ENCODE results near the gene PIK3CA.
"Not testable (repeated sequence)": the region's sequence is repeated elsewhere in the genome, so short reads cannot be mapped to it uniquely, and the experiment has no call there.

The PIK3CA gene

DNA sequence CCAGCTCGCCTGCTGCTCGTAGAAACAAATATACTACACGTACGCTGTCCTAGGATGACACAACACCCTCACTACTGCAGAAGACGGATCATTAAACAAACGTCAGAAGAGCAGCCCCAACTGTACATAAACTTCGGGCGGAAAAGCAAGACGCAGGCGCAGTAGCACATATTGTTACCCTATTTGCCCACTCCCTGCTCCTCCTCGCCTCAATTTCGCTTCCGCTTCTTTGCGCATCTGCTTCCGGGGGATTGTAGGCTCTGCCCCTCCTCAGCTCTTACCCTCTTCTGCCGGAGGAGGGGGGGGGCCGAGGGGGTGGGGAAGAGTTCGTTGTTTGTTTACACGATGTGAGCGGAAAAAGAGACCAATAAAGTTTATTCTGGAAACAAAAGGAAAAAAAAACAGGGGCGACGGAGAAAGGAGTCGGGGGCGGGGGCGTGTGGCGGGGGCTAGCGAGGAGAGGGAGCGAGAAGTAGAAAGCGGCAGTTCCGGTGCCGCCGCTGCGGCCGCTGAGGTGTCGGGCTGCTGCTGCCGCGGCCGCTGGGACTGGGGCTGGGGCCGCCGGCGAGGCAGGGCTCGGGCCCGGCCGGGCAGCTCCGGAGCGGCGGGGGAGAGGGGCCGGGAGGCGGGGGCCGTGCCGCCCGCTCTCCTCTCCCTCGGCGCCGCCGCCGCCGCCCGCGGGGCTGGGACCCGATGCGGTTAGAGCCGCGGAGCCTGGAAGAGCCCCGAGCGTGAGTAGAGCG is at the start of gene PIK3CA:
TSS of gene PIK3CA (plus strand) at position 485 of the 743 bp plus-strand sequence. CDS start 50,469 bp downstream, outside the sequence.
- Mint-ChIP-seq H3K36me3 (ENCODE audit: low read depth) (no peaks in the 10 kb centered on the region), H3K4me1 (ENCODE audit: low read depth) (peaks cover 42% of the 10 kb centered on the region), H3K4me3 (peak within 1 kb of the TSS; percentile 92), H3K27ac (peak within 1 kb of the TSS; percentile 95), H3K9me3 (no peaks in the 10 kb centered on the region), H3K27me3 (peaks cover 5% of the 10 kb centered on the region)

DNA sequence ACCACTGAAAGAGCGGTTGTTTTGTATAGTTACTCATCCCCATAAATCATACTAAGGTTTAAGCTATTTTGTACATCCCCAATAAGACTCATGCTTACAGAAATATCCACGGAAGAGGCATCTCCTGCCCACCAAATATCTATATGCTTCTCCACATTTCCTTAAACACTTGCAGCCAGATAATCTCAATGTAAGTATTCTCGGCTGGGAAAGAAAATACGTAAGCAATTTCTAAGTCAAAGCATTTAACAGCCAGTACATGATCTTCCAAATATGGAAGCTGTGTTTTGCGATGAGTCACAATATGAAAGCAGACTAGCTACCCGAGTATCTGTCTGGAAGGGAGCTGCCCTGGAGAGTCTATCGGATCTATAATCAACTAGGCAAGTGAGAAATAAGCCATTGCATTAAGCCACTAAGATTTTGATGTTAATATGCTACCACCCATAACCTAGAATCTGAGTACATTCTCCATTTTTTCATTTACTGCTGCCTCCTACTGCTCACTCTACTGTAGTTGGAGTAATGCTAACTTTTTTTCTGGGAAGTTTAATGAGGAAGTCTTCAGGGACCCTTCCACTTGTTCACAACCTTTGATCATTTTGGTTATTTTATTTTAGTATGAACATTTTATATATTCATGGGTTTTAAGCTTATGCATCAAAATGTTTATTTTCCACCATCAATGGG is 49.6 kb upstream of the PIK3CA start:
- H3K27ac Mint-ChIP-seq, result no peak overlapping the region

DNA sequence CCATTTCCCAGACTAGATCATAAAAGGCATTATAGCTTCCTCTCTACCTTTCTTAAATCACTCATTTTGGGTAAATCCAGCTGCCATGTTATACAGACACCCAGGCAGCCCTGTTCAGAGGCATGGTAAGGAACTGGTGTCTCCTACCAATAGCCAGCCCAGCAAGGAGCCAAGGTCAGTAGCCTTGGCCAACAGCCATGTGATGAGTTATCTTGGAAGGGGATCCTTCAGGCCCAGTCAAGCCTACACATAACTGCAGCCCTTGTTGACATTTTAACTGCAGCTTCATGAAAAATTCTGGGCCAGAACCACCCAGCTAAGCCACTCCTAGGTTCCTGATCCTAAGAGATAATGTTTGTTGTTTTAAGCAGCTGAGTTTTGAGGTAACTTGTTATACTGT is 47.5 kb upstream of the PIK3CA start:
- H3K27ac Mint-ChIP-seq, result no peak overlapping the region
- H3K4me1 Mint-ChIP-seq (ENCODE audit: low read depth), result no peaks in the 10 kb centered on the region
- peaks cover 4% of the 10 kb centered on the region for H3K27me3 Mint-ChIP-seq
- H3K36me3 Mint-ChIP-seq (ENCODE audit: low read depth), result no peaks in the 10 kb centered on the region
- no peaks in the 10 kb centered on the region for H3K9me3 Mint-ChIP-seq
- no peak overlapping the region for H3K4me3 Mint-ChIP-seq

More for the DNA sequence above, 49.6 kb upstream of the PIK3CA start:
- Mint-ChIP-seq H3K4me3 (no peak overlapping the region), H3K27me3 (peaks cover 4% of the 10 kb centered on the region), H3K9me3 (no peaks in the 10 kb centered on the region), H3K4me1 (ENCODE audit: low read depth) (no peaks in the 10 kb centered on the region), H3K36me3 (ENCODE audit: low read depth) (no peaks in the 10 kb centered on the region)

DNA sequence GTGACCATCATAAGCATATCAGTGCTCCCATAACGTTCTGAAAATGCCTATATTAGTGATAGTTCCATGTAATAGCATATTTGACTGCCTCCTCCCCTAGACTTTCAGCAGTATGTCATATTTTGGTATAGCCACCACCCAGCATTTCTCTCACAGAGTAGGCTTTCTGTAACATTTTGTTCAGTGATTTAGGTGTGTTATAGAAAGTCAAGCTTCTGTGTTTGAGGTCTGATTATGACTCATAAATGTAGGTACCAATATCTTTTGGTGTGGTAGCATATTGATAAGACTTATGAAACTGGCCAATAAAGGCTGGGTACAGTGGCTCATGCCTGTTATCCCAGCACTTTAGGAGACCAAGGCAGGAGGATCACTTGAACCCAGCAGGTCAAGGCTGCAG is 42.3 kb upstream of the PIK3CA start:
- Mint-ChIP-seq H3K9me3 (no peaks in the 10 kb centered on the region), H3K36me3 (ENCODE audit: low read depth) (no peaks in the 10 kb centered on the region), H3K27ac (no peak overlapping the region), H3K27me3 (no peaks in the 10 kb centered on the region), H3K4me3 (no peak overlapping the region), H3K4me1 (ENCODE audit: low read depth) (no peaks in the 10 kb centered on the region)

DNA sequence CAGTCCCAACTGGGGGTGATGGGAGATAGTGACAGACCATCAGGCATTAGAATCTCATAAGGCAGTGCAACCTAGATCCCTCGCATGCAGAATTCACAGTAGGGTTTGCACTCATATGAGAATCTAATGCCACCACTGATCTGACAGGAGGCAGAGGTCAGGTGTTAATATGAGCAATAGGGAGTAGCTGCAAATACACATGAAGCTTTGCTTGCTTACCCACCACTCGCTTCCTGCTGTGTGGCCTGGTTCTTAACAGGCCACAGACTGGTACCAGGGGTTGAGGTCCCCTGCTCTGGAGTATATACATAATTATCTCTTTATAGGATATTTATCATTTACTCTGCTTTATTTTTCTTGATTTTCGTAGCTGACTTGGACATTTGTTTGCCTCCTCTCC is 40.5 kb upstream of the PIK3CA start:
- Mint-ChIP-seq H3K9me3 (no peaks in the 10 kb centered on the region), H3K27ac (no peak overlapping the region), H3K27me3 (peaks cover 10% of the 10 kb centered on the region), H3K4me1 (ENCODE audit: low read depth) (no peaks in the 10 kb centered on the region), H3K36me3 (ENCODE audit: low read depth) (no peaks in the 10 kb centered on the region), H3K4me3 (no peak overlapping the region)

DNA sequence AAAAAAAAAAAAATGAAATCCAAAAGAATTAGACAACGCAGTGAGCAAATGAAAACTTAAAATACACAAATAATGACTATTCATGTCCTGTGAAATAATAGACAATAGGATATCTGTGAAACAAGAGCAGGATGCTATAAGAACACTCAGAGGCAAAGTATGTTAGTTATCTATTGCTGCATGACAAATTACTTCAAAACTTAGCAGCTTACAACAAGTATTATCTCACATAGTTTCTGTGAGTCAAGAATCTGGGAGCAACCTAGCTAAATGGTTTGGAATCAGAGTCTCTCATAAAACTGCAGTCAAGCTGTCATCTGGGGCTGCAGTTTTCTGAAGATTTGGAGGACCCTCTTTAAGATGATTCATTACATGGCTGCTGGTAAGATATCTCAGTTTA is 40.1 kb upstream of the PIK3CA start:
- no peaks in the 10 kb centered on the region for H3K9me3 Mint-ChIP-seq
- H3K27ac Mint-ChIP-seq, result no peak overlapping the region
- peaks cover 15% of the 10 kb centered on the region for H3K27me3 Mint-ChIP-seq
- H3K4me3 Mint-ChIP-seq, result no peak overlapping the region
- no peaks in the 10 kb centered on the region for H3K36me3 Mint-ChIP-seq (ENCODE audit: low read depth)
- no peaks in the 10 kb centered on the region for H3K4me1 Mint-ChIP-seq (ENCODE audit: low read depth)

DNA sequence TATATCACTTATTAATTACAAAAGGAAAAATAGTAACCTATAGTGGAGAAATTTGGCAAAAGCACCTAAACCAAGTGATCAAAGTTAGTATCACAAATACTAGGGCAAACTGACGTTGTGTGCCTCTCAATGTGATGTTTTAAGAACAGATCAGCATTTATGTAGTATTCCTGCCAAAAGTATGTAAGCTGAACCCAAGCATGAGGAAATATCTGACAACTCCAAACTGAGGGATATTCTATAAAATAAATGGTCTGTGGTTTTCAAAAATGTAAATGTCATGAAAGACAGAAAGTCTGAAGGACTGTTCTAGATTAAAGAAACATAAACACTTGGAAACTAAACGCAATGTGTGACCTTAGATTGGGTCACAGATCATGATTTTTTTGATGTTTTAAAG is 34.3 kb upstream of the PIK3CA start:
- no peak overlapping the region for H3K4me3 Mint-ChIP-seq
- no peak overlapping the region for H3K27ac Mint-ChIP-seq
- no peaks in the 10 kb centered on the region for H3K36me3 Mint-ChIP-seq (ENCODE audit: low read depth)
- H3K4me1 Mint-ChIP-seq (ENCODE audit: low read depth), result no peaks in the 10 kb centered on the region
- H3K9me3 Mint-ChIP-seq, result no peaks in the 10 kb centered on the region
- H3K27me3 Mint-ChIP-seq, result peaks cover 17% of the 10 kb centered on the region

DNA sequence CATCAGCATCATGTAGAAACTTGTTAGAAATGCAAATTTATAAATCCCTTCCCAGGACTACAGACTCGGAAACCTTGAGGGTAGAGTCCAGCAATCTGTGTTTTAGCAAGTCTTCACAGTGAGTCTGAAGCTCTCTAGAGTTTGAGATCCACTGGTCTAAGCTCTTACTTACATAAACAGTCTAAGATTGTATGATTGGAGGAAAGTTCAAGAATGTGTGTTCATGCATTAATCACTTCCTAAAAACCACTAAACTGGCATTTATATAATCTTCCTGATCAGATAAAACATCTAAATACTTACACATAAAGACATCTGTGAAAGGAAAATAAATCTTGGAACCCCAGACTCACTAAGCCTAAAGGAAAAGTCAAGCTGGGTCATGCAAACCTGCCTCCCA is 32.7 kb upstream of the PIK3CA start:
- not testable (repeated sequence) for H3K36me3 Mint-ChIP-seq (ENCODE audit: low read depth); H3K27ac Mint-ChIP-seq
- H3K27me3 Mint-ChIP-seq, result peaks cover 17% of the 10 kb centered on the region

DNA sequence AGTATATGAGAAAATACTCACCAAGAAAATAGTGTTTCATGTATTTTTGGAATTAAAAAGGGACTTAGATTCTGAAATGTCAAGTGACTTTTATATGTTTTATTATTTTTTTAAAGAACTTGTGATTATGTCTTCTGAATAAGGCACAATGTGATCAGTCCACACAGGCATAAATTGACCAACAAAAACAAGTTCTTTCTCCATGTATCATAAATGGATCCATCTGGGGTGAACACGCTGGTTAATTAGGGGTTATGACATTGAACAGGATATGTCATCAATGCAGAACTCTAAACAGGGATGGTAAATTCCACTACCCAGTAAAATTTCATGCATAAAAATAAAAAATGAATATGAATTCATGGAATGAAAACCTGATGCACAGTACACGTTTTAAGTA is 31.3 kb upstream of the PIK3CA start:
- Mint-ChIP-seq H3K4me1 (ENCODE audit: low read depth) (no peaks in the 10 kb centered on the region), H3K27ac (no peak overlapping the region), H3K9me3 (peaks cover 3% of the 10 kb centered on the region), H3K36me3 (ENCODE audit: low read depth) (peaks cover 4% of the 10 kb centered on the region), H3K4me3 (no peak overlapping the region), H3K27me3 (peaks cover 15% of the 10 kb centered on the region)

More for the DNA sequence above, 32.7 kb upstream of the PIK3CA start:
- not testable (repeated sequence) for H3K9me3 Mint-ChIP-seq; H3K4me1 Mint-ChIP-seq (ENCODE audit: low read depth); H3K4me3 Mint-ChIP-seq

DNA sequence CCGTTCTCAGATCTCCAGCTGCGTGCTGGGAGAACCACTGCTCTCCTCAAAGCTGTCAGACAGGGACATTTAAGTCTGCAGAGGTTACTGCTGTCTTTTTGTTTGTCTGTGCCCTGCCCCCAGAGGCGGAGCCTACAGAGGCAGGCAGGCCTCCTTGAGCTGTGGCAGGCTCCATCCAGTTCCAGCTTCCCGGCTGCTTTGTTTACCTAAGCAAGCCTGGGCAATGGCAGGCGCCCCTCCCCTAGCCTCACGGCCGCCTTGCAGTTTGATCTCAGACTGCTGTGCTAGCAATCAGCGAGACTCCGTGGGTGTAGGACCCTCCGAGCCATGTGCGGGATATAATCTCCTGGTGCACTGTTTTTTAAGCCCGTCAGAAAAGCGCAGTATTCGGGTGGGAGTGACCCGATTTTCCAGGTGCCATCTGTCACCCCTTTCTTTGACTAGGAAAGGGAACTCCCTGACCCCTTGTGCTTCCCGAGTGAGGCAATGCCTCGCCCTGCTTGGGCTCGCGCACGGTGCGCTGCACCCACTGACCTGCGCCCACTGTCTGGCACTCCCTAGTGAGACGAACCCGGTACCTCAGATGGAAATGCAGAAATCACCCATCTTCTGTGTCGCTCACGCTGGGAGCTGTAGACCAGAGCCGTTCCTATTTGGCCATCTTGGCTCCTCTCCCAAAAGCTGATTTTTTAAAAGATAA is 15.8 kb upstream of the PIK3CA start:
- H3K9me3 Mint-ChIP-seq; H3K27me3 Mint-ChIP-seq; H3K4me3 Mint-ChIP-seq; H3K27ac Mint-ChIP-seq; H3K36me3 Mint-ChIP-seq (ENCODE audit: low read depth); H3K4me1 Mint-ChIP-seq (ENCODE audit: low read depth): not testable (repeated sequence)

DNA sequence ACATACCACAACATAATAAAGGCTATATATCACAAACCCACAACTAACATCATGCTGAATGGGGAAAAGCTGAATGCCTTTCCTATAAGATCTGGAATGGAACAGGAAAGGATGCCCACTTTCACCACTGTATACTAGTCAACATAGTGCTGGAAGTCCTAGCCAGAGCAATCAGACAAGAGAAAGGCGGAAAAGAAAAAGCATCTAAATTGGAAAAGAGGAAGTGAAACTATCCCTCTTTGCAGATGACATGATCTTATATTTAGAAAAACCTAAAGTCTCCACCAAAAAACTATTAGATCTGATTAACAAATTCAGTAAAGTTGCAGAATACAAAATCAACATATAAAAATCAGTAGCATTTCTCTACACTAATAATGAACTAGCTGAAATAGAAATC is 14.6 kb upstream of the PIK3CA start:
- no peaks in the 10 kb centered on the region for H3K4me1 Mint-ChIP-seq (ENCODE audit: low read depth)
- H3K36me3 Mint-ChIP-seq (ENCODE audit: low read depth), result no peaks in the 10 kb centered on the region
- peaks cover 11% of the 10 kb centered on the region for H3K27me3 Mint-ChIP-seq
- H3K4me3 Mint-ChIP-seq, result no peak overlapping the region
- no peaks in the 10 kb centered on the region for H3K9me3 Mint-ChIP-seq
- no peak overlapping the region for H3K27ac Mint-ChIP-seq

DNA sequence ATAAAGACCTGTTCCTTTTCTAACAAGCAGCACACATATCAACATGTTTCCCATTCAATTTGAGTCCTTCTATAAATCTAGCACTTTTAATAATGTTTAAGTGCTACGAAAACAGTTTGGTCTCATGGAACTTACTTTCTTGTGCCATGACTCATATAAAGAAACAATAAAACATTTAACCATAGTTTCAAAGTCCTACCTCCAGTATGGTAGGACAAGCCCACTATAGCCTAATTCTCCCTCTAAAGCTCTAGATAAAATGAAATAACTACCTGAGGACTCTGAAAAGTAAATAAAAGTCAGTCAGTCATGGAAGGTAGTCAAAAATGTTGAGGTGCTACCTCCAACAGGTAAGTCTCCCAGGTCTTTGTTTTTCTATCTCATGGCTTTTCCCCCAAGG is 12.0 kb upstream of the PIK3CA start:
- Mint-ChIP-seq H3K4me1 (ENCODE audit: low read depth) (no peaks in the 10 kb centered on the region), H3K27ac (no peak overlapping the region), H3K27me3 (peaks cover 13% of the 10 kb centered on the region), H3K4me3 (no peak overlapping the region), H3K9me3 (no peaks in the 10 kb centered on the region), H3K36me3 (ENCODE audit: low read depth) (no peaks in the 10 kb centered on the region)

DNA sequence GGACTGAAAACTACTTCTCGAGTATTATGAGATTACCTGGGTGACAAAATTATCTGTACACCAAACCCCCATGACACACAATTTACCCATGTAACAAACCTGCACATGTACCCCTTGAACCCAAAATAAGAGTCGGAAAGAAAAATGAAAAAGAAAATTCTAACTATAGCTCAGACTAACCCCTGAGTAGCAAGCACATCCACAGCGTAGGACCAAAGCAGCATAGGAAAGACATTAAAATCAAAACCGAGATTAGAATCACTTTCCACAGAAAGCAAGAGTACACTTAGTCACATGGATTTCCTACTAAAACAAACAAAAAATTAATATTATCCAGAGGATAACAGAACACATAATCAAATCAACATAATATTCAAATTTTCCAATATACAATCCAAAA is 6.3 kb upstream of the PIK3CA start:
- H3K27ac Mint-ChIP-seq, result no peak overlapping the region
- no peak overlapping the region for H3K4me3 Mint-ChIP-seq
- H3K36me3 Mint-ChIP-seq (ENCODE audit: low read depth), result no peaks in the 10 kb centered on the region
- peaks cover 7% of the 10 kb centered on the region for H3K4me1 Mint-ChIP-seq (ENCODE audit: low read depth)
- H3K9me3 Mint-ChIP-seq, result no peaks in the 10 kb centered on the region
- H3K27me3 Mint-ChIP-seq, result peaks cover 12% of the 10 kb centered on the region

DNA sequence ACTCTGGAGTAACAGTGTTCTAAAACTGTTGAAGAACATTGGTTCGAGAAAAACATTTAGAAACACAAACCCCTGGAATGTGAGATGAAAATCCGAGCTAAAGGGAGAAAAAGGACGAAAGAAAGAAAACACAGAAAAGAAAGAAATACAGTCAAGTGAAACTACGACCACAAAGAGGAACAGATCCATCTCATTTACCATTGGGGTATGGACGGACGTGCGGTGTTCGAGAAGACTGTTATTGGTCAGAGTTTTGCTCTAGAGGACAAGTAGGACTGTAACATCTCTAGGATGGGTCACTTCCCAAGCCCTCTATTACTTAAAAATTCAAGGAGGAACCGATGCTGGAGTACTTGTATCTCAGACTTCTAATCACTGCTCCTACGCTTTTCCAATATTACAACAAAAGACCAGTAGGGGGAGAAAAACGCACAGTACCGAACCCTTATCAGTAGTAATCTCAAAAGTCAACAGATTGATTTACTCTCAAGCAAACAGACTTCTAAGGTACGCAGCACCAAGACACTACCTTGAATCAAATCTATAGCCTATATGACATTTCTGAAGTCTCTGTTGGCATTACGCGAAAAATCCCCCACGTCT is 1.1 kb upstream of the PIK3CA start:
- H3K36me3 Mint-ChIP-seq (ENCODE audit: low read depth), result no peaks in the 10 kb centered on the region
- peaks cover 33% of the 10 kb centered on the region for H3K4me1 Mint-ChIP-seq (ENCODE audit: low read depth)
- H3K9me3 Mint-ChIP-seq, result no peaks in the 10 kb centered on the region
- no peak overlapping the region for H3K27ac Mint-ChIP-seq
- no peak overlapping the region for H3K4me3 Mint-ChIP-seq
- peaks cover 5% of the 10 kb centered on the region for H3K27me3 Mint-ChIP-seq

DNA sequence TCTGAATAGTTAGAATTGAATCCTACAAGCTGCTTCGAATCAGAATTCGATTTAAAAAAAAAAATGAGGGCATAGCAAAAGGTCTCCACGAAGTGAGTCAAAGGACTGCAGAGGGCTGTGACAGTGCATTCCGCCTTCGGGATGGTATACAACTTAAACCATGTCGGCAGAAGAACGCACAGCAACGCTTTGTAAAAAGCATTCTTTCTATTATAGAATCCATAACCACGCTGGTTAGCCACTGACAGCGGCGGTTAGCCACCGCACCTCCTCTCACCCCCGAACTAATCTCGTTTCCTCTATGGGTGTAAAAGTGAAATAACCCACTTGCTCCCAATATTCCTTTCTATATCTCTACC is 664 bp upstream of the PIK3CA start:
- H3K9me3 Mint-ChIP-seq, result no peaks in the 10 kb centered on the region
- H3K27me3 Mint-ChIP-seq, result peaks cover 5% of the 10 kb centered on the region
- H3K4me3 Mint-ChIP-seq, result no peak overlapping the region
- no peaks in the 10 kb centered on the region for H3K36me3 Mint-ChIP-seq (ENCODE audit: low read depth)
- no peak overlapping the region for H3K27ac Mint-ChIP-seq
- H3K4me1 Mint-ChIP-seq (ENCODE audit: low read depth), result peaks cover 38% of the 10 kb centered on the region
